Measurements from ENCODE around the gene SPOCD1. TPM values are rescaled to one million over a fixed set of nuclear protein-coding genes. Genes with fewer than 3 reads are reported as not detected.

The SPOCD1 gene
- total RNA-seq, 2 experiments from 2014 or later, result 0.79 to 0.91 TPM

DNA sequence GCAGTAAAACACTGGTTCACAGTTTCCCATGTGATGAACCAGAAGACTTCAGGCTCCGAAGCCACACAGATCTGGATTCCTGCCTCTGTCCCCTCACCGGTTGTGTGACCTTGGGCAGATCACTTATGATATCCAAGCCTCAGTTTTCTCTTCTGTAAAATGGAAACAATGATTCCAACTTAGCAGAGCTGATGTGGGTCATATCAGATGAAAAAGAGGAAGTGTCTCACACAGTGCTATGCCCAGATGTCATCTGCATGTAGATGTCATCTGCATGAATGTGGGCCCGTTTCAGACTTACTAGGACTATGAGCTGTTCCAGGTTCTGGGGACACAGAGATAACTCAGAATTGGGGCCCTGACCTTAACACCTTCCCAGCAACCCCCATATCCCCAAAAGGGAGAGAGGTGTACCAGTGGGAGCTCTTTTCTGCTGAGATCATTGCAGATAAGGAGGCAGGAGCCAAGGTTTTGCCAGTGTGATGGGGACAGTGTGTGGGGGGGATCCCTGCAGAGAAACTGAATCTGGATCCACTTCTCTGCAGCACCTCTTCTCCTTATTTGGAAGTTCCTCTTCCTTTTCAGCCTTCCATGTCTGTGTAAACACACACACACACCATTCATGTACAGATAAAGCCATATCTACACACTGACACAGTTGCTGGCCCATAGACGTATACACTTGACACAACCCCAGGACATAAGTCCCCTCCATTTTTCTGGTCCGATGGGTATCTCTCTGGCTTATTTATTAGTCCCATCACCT lies 46.7 kb downstream of the SPOCD1 start:
- Mint-ChIP-seq H3K27me3 (peaks cover 17% of the 10 kb centered on the region), H3K36me3 (ENCODE audit: low read depth) (no peaks in the 10 kb centered on the region), H3K4me3 (no peak overlapping the region), H3K9me3 (ENCODE audit: low read depth) (no peaks in the 10 kb centered on the region), H3K27ac (peak overlapping the region; percentile 40), H3K4me1 (peaks cover 59% of the 10 kb centered on the region)
- POLR2A ChIA-PET, result interaction anchor here (0.5 to 1.3 kb wide), 5 partner anchors 9 to 1220 kb away, joined by 3 to 4 read pairs (median 4); partner anchors contain the start of gene PEF1
- intact Hi-C loops (cut with DNase I, micrococcal nuclease), result loop anchor here in 1 of 2 experiments (10.0 kb wide), 1 partner anchor 704 kb away; the partner anchor contains the start of gene PUM1
- CTCF ChIA-PET, result interaction anchor here (0.6 to 1.5 kb wide), 7 partner anchors 9 to 187 kb away, joined by 3 to 11 read pairs (median 4); partner anchors contain the start of gene PEF1
- peak; percentile 57 for DNase-seq
- ATAC-seq, result peak; percentile 74

DNA sequence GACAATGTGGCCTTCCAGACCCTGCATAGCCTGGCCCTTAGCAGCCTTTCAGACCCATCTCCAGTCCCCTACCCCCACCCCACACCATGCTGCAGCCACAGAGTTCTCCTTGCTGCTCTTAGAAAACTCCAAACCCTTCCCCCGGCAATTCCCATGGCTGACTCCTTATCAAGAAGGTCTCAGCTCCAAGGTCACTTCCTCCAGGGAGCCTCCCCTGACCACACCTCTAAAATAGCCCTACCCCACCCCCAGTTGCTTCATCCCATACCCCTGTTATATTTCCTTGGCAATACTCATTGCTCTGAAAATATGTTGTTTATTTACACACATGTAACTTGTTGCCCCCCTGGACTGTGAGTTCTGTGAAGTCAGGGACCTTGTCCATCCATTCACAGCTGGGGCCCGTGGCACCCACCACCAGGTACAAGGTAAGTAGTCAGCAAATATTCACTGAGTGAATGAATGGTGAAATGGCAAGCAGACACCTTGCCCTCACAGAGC lies 47.4 kb downstream of the SPOCD1 start:
- POLR2A ChIA-PET, result interaction anchor here (0.5 to 1.3 kb wide), 4 partner anchors 8 to 1220 kb away, joined by 3 to 4 read pairs (median 4); partner anchors contain the start of gene PEF1
- H3K27ac Mint-ChIP-seq, result peak overlapping the region; percentile 40
- intact Hi-C loops (cut with DNase I, micrococcal nuclease), result loop anchor here in 1 of 2 experiments (10.0 kb wide), 1 partner anchor 704 kb away; the partner anchor contains the start of gene PUM1
- H3K4me1 Mint-ChIP-seq, result peaks cover 53% of the 10 kb centered on the region
- H3K9me3 Mint-ChIP-seq (ENCODE audit: low read depth), result no peaks in the 10 kb centered on the region
- CTCF ChIA-PET, result interaction anchor here (0.6 to 1.5 kb wide), 7 partner anchors 8 to 188 kb away, joined by 3 to 11 read pairs (median 4); partner anchors contain the start of gene PEF1
- no peak for ATAC-seq
- H3K27me3 Mint-ChIP-seq, result peaks cover 13% of the 10 kb centered on the region
- no peak for DNase-seq
- H3K4me3 Mint-ChIP-seq, result no peak overlapping the region
- no peaks in the 10 kb centered on the region for H3K36me3 Mint-ChIP-seq (ENCODE audit: low read depth)

DNA sequence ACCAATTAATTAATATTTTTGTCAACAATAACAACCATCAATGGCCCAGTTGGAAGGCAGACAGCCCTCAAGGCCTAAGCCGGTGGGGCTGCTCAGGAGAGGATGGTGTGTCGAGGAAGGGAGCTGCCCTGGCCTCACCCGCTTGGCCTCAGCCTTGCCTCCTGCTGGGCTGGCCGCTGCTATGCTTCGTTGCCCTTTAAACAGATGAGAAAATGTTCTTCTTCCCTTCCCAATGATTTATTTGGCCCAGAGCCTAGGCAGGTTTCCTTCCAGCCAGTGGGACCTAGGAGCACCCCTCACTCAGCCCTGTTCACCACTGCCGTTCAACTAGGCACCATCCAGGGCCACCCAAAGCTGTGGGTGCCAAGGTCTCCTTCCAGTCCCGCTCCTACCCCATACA lies 48.6 kb downstream of the SPOCD1 start:
- Mint-ChIP-seq H3K36me3 (ENCODE audit: low read depth) (no peaks in the 10 kb centered on the region), H3K27me3 (peaks cover 10% of the 10 kb centered on the region), H3K9me3 (ENCODE audit: low read depth) (no peaks in the 10 kb centered on the region), H3K4me1 (peaks cover 50% of the 10 kb centered on the region), H3K27ac (no peak overlapping the region), H3K4me3 (no peak overlapping the region)
- ChIA-PET CTCF (interaction anchor here (0.9 to 1.0 kb wide), 2 partner anchors 12 to 13 kb away, joined by 3 read pairs; no protein-coding TSS in a partner anchor), POLR2A (no interaction called here)
- DNase-seq, result no peak
- no peak for ATAC-seq
- intact Hi-C loops (cut with DNase I, micrococcal nuclease), result loop anchor here in 1 of 2 experiments (10.0 kb wide), 1 partner anchor 702 kb away; the partner anchor contains the start of gene PUM1

DNA sequence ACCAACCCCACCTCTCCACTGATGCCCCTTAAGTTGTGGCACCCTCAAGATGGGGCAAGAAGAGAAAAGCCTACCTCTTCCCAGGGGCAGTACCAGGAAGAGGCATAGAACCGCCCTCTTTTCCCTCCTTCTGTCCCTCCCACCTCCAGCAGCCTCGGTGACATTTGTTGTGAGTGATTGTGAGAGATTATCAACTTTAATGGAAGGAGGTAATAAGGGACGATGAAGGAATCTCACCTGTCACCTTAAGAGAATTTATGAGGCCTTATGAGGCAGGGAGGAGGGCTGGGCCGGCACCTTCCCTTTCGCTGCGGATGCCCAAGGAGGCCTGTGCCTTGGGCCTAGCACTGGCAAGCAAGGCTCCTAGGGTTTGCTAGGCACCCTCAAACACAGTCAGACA lies 50.3 kb downstream of the SPOCD1 start:
- Mint-ChIP-seq H3K4me3 (no peak overlapping the region), H3K27me3 (peaks cover 15% of the 10 kb centered on the region), H3K27ac (no peak overlapping the region), H3K9me3 (ENCODE audit: low read depth) (no peaks in the 10 kb centered on the region), H3K4me1 (peaks cover 46% of the 10 kb centered on the region), H3K36me3 (ENCODE audit: low read depth) (no peaks in the 10 kb centered on the region)
- intact Hi-C loops (cut with DNase I, micrococcal nuclease), result loop anchor here in 1 of 2 experiments (10.0 kb wide), 1 partner anchor 701 kb away; the partner anchor contains the start of gene PUM1
- DNase-seq (no peak), ATAC-seq (no peak)
- POLR2A ChIA-PET, result no interaction called here
- CTCF ChIA-PET, result interaction anchor here (0.6 to 1.7 kb wide), 3 partner anchors 23 to 63 kb away, joined by 3 to 13 read pairs (median 3); no protein-coding TSS in a partner anchor

DNA sequence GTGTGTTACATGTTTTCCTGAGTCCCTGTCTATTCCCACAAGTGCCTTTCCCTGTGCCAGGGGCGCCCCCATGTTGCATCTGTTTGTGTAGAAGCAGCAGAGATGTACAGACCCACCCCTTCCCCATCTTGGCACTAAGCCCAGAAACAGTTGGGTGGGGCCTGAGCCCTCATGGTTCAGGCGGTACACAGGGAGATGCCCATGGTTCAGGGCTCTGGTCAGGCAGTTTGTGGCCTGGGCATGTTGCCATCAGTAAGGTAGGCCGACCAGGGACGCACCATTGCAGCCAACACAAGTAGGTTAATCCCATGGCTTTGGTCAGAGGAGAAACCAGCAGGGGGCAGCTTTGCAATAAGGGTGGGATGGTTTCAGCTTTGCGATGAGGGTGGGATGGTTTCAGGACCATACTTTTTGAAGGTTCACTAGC lies 50.8 kb downstream of the SPOCD1 start:
- H3K36me3 Mint-ChIP-seq (ENCODE audit: low read depth), result no peaks in the 10 kb centered on the region
- H3K9me3 Mint-ChIP-seq (ENCODE audit: low read depth), result no peaks in the 10 kb centered on the region
- no peak for ATAC-seq
- intact Hi-C loops (cut with DNase I, micrococcal nuclease), result loop anchor here in 1 of 2 experiments (10.0 kb wide), 1 partner anchor 700 kb away; the partner anchor contains the start of gene PUM1
- ChIA-PET CTCF (interaction anchor here (0.6 to 1.7 kb wide), 2 partner anchors 24 to 35 kb away, joined by 3 to 13 read pairs; no protein-coding TSS in a partner anchor), POLR2A (no interaction called here)
- H3K4me1 Mint-ChIP-seq, result peaks cover 43% of the 10 kb centered on the region
- no peak overlapping the region for H3K27ac Mint-ChIP-seq
- H3K4me3 Mint-ChIP-seq, result no peak overlapping the region
- peaks cover 15% of the 10 kb centered on the region for H3K27me3 Mint-ChIP-seq
- peak; percentile 51 for DNase-seq

DNA sequence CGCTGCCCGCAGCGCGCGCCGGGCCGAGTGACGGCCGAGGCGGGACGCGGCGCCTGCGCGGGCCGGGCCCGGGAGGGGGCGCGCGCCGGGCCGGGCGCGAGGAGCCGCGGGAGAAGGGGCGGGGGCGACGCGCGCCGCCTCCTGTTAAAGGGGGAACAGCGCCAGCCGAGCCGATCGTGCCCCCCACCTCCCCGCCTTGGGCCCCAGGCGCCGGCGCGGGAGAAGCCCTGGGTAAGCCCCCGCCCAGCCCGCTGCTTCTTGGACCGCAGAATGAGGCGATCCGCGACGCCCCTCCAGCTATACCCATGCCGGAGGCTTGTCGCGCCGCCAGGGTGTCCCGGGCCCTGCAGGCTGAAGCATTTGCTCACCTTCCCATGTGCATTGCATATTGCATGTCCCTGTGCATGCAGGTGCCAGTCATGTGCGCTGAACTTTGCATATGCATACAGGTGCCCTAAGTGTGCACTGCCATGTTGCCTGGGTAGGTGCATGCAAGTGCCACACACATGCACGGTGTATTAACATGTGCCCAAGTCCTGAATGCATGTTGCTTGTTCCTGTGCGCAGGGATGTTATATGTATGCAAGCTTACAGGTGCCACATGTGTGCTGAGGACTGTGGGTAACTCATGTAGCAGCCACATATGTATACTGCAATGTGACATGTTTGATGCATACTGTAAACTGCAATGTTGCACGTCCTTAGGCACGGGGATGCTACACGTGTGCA lies 51.3 kb downstream of the SPOCD1 start, which contains the start of gene ADGRB2:
Gene ADGRB2 (minus strand): TSS at position 29 of the 729 bp plus-strand sequence. CDS start 7,119 bp downstream, outside the sequence.
- Mint-ChIP-seq H3K27ac (no peak within 1 kb of the TSS), H3K4me1 (peaks cover 39% of the 10 kb centered on the region), H3K27me3 (peaks cover 15% of the 10 kb centered on the region), H3K4me3 (peak within 1 kb of the TSS; percentile 68), H3K9me3 (ENCODE audit: low read depth) (no peaks in the 10 kb centered on the region), H3K36me3 (ENCODE audit: low read depth) (no peaks in the 10 kb centered on the region)
- ATAC-seq, result no peak
- intact Hi-C loops (cut with DNase I, micrococcal nuclease), result loop anchor here in 1 of 2 experiments (10.0 kb wide), 1 partner anchor 700 kb away; the partner anchor contains the start of gene PUM1
- CTCF ChIA-PET, result no interaction called here
- peak; percentile 47 for DNase-seq
- POLR2A ChIA-PET, result no interaction called here

DNA sequence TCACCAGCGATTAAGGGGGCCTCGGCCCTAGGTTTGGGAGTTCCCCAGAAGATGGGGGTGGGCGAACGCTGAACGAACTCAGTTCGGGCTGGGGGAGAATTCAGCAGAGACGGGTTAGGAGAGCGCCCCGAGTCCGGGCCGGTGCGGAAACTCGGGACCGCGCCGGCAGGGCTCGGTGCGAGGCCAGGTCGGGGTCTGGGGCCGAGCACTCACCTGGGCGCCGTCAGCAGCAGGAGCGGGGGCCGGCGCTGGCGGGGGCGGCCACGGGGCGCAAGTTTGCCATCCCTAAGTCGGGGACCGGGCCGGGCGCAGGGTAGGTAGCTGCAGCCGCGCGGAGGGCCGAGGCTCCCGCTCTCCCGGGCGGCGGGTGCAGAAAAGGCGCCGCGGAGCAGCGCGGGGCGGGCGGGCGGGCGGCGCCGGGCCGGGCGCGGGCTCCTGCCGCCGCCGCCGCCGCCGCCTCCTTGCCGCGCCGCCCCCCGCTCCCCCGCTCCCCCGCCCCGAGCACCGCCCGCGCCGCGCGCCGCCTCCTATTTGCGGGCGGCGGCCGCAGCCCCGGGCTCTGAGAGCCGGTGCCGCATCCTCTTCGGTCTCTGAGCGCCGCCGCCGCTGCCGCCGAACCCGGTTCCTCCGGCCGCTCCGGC lies 52.0 kb downstream of the SPOCD1 start:
- POLR2A ChIA-PET, result no interaction called here
- peaks cover 15% of the 10 kb centered on the region for H3K27me3 Mint-ChIP-seq

DNA sequence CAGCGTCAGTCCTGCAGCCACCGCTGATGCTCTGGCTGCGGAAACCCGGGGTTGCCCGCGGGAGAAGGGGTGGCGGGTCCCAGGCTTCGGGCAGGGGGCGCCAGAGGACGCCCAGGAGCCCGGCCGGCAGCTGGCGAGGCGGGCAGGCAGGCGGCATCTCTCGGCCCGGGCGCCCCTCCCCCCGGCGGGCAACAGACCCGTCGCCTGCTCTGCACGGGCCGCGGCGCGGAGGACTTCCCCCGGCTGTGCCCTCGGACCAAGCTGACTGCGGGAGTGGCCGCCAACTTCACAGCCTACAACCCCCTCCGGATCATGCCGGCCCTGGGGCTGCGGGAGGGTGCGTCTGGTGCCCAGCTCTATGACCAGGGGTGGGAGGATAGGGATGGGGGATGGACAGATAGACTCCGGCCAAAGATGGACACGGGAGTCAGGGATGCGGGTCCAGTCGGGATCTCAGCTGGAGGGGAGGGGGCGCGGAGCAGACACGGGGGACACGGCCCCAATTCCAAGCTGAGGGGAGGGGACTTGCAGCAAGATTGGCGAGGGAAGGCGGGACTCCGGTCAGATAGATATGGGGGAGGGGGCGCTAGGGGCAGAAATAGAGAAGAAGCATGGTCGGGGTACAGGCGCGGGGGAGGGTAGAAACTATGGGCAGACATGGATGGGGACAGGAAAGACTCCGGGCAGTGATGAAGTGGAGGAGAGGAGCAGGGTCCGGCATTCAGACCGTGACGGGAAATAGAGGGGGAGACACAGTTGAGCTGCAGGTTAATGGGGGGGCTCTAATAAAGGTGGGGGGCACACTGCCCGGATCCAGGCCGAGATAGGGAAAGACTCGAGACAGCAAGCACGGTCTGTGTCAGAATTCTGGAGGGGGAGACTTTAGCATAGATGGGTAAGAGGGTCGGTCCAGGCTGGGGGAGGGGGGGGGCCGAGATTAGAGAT lies 52.8 kb downstream of the SPOCD1 start:
- H3K9me3 Mint-ChIP-seq (ENCODE audit: low read depth), result no peaks in the 10 kb centered on the region
- ChIA-PET POLR2A (interaction anchor here (1.0 kb wide), 1 partner anchor 26 kb away, joined by 6 read pairs; no protein-coding TSS in a partner anchor), CTCF (interaction anchor here (0.6 to 3.8 kb wide), 8 partner anchors 12 to 1000 kb away, joined by 3 to 30 read pairs (median 3); partner anchors contain the start of gene PEF1)
- intact Hi-C loops (cut with DNase I, micrococcal nuclease), result loop anchor here (1.0 to 10.0 kb wide), 6 partner anchors 9 to 698 kb away; partner anchors contain the start of genes KHDRBS1 (in 1 of the 2), PUM1 (in 1 of the 2) and TMEM39B (in 1 of the 2)
- ATAC-seq (peak; percentile 65), DNase-seq (peak; percentile 87)
- H3K27me3 Mint-ChIP-seq, result peaks cover 15% of the 10 kb centered on the region
- H3K4me3 Mint-ChIP-seq, result peak overlapping the region; percentile 65
- H3K36me3 Mint-ChIP-seq (ENCODE audit: low read depth), result no peaks in the 10 kb centered on the region
- peaks cover 26% of the 10 kb centered on the region for H3K4me1 Mint-ChIP-seq
- no peak overlapping the region for H3K27ac Mint-ChIP-seq

More for the DNA sequence above, 52.0 kb downstream of the SPOCD1 start:
- H3K27ac Mint-ChIP-seq, result no peak overlapping the region
- H3K9me3 Mint-ChIP-seq (ENCODE audit: low read depth), result no peaks in the 10 kb centered on the region
- no peaks in the 10 kb centered on the region for H3K36me3 Mint-ChIP-seq (ENCODE audit: low read depth)
- peak overlapping the region; percentile 65 for H3K4me3 Mint-ChIP-seq
- CTCF ChIA-PET, result interaction anchor here (0.6 to 3.8 kb wide), 5 partner anchors 13 to 1001 kb away, joined by 3 to 30 read pairs (median 3); partner anchors contain the start of gene PEF1
- peak; percentile 35 for DNase-seq
- peak; percentile 6 for ATAC-seq
- H3K4me1 Mint-ChIP-seq, result peaks cover 32% of the 10 kb centered on the region
- intact Hi-C loops (cut with DNase I, micrococcal nuclease), result loop anchor here in 1 of 2 experiments (2.0 to 10.0 kb wide), 3 partner anchors 249 to 699 kb away; partner anchors contain the start of genes KHDRBS1, PUM1 and TMEM39B

DNA sequence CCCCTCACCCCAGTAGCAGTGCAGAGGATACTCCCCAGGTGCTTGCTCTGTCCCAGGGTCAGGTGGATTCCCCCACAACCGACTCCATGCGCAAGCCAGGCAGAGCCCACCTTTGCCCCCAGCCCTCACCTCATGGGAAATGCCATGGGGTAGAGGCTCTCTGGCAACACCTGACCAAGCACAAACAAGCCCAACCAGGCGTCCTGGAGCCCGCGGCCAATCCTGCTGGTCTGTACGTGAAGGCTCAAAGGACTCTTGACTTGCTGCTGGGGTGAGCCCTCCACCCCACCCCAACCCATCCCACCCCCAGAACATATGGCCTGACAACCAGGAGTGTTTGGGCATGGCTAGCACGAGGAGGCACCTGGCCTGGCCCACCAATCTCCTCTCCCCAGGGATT lies 53.5 kb downstream of the SPOCD1 start:
- POLR2A ChIA-PET, result interaction anchor here (1.0 kb wide), 1 partner anchor 27 kb away, joined by 6 read pairs; no protein-coding TSS in a partner anchor
- Mint-ChIP-seq H3K36me3 (ENCODE audit: low read depth) (no peaks in the 10 kb centered on the region), H3K4me3 (no peak overlapping the region), H3K27me3 (peaks cover 15% of the 10 kb centered on the region), H3K4me1 (peaks cover 26% of the 10 kb centered on the region), H3K9me3 (ENCODE audit: low read depth) (no peaks in the 10 kb centered on the region), H3K27ac (no peak overlapping the region)
- intact Hi-C loops (cut with DNase I, micrococcal nuclease), result loop anchor here (1.0 to 10.0 kb wide), 6 partner anchors 10 to 698 kb away; partner anchors contain the start of genes KHDRBS1 (in 1 of the 2), PUM1 (in 1 of the 2) and TMEM39B (in 1 of the 2)
- no peak for ATAC-seq
- no peak for DNase-seq
- CTCF ChIA-PET, result interaction anchor here (0.6 to 3.8 kb wide), 6 partner anchors 27 to 417 kb away, joined by 3 to 30 read pairs (median 3); partner anchors contain the start of gene TXLNA
